H1 (cell line): ENCODE measurements around the gene JAK2. TPM values are rescaled to one million over a fixed set of nuclear protein-coding genes. Genes with fewer than 3 reads are reported as not detected.

ENCODE experiments used
- CTCF ChIA-PET: fragments of 300-600 bp; sonication (Branson Sonifier 250); formaldehyde crosslinking; loops from one replicate; lab custom pipeline; 2021; ENCODE audit not compliant: partially characterized antibody; lab: Charles Lee
- POLR2A ChIA-PET: fragments of 300-600 bp; sonication (Branson Sonifier 250); formaldehyde crosslinking; loops from one replicate; lab custom pipeline; 2021; ENCODE audit warnings: inconsistent platforms; ENCODE audit not compliant: partially characterized antibody; lab: Charles Lee
- DNase-seq, 2 experiments: peaks; one replicate each; pipeline versions ENCODE4 v3.0.0 to v3.0.0-alpha.2; 2010 to 2022; ENCODE audit warnings: low spot score in 2 of 2, low read depth in 1 of 2, mixed read lengths in 1 of 2
- FAIRE-seq: peaks from 2 replicates; lab custom pipeline; 2011; peaks lifted over from hg19 to GRCh38; lab: Jason Lieb, UNC
- H2AFZ ChIP-seq: 2 replicates; pipeline ENCODE4 v1.8.1; 2012; ENCODE audit warnings: low read length, inconsistent platforms
- H2AK5ac ChIP-seq: 2 replicates; pipeline ENCODE4 v1.6.1; 2013; ENCODE audit warnings: low read depth, low read length
- H2BK120ac ChIP-seq: replicated peaks from 2 replicates; pipeline ENCODE3; 2013; ENCODE audit warnings: low read depth, low read length, inconsistent platforms
- H2BK12ac ChIP-seq: 2 replicates; pipeline ENCODE4 v1.6.1; 2013; ENCODE audit warnings: low read depth, low read length
- H2BK15ac ChIP-seq: 2 replicates; pipeline ENCODE4 v1.6.1; 2013; ENCODE audit warnings: low read length
- H2BK20ac ChIP-seq: 2 replicates; pipeline ENCODE4 v1.6.1; 2013; ENCODE audit warnings: low read length
- H2BK5ac ChIP-seq: 2 replicates; pipeline ENCODE4 v1.6.1; 2013; ENCODE audit warnings: low read depth, low read length
- H3K14ac ChIP-seq: 2 replicates; pipeline ENCODE4 v1.6.1; 2013; ENCODE audit warnings: inconsistent platforms; ENCODE audit not compliant: insufficient read length
- H3K18ac ChIP-seq: 2 replicates; pipeline ENCODE4 v1.6.1; 2013; ENCODE audit warnings: low read length; ENCODE audit errors: extremely low read depth
- H3K23ac ChIP-seq: 2 replicates; pipeline ENCODE4 v1.6.1; 2013; ENCODE audit warnings: inconsistent platforms; ENCODE audit not compliant: insufficient read length
- H3K23me2 ChIP-seq: 2 replicates; pipeline ENCODE4 v1.6.1; 2013; ENCODE audit warnings: low read depth, low read length
- H3K27ac ChIP-seq: 2 replicates; pipeline ENCODE4 v1.6.1; 2011; ENCODE audit warnings: low read depth, low read length, inconsistent platforms
- H3K27me3 ChIP-seq, 4 experiments: replicated peaks in 1 of 4; 1 replicate in 1 of 4; 2 replicates in 3 of 4; pipeline versions ENCODE4 v1.6.1 to v1.8.1; 2011 to 2013; ENCODE audit warnings: low read length in 3 of 4, mild to moderate bottlenecking in 3 of 4, inconsistent platforms in 2 of 4, mixed read lengths in 2 of 4, moderate library complexity in 1 of 4; ENCODE audit not compliant: control insufficient read depth in 3 of 4, insufficient read depth in 3 of 4; ENCODE audit errors: extremely low read depth in 1 of 4
- H3K36me3 ChIP-seq, 4 experiments: 2 replicates each; pipeline versions ENCODE4 v1.6.1 to v1.8.1; 2011 to 2013; ENCODE audit warnings: mild to moderate bottlenecking in 4 of 4, low read length in 3 of 4, moderate library complexity in 2 of 4, control low read depth in 1 of 4, inconsistent platforms in 1 of 4; ENCODE audit not compliant: insufficient read depth in 4 of 4, control insufficient read depth in 2 of 4
- H3K4ac ChIP-seq: replicated peaks from 2 replicates; pipeline ENCODE3; 2013; ENCODE audit warnings: low read length, low read depth, mixed read lengths, inconsistent platforms; ENCODE audit not compliant: insufficient read length
- H3K4me1 ChIP-seq, 4 experiments: replicated peaks in 1 of 4; 1 replicate in 1 of 4; 2 replicates in 3 of 4; pipeline versions ENCODE4 v1.6.1 to v1.8.1; 2011 to 2013; ENCODE audit warnings: low read length in 3 of 4, inconsistent platforms in 2 of 4, mixed read lengths in 1 of 4; ENCODE audit not compliant: insufficient read depth in 4 of 4, control insufficient read depth in 3 of 4
- H3K4me2 ChIP-seq, 2 experiments: 2 replicates each; pipeline versions ENCODE4 v1.6.1 to v1.8.1; 2011 to 2013; ENCODE audit warnings: low read depth in 2 of 2, low read length in 2 of 2, control low read depth in 1 of 2, inconsistent platforms in 1 of 2, mild to moderate bottlenecking in 1 of 2; ENCODE audit not compliant: insufficient read depth in 1 of 2
- H3K4me3 ChIP-seq, 4 experiments: fragments of 200-600, 300-600 bp in 1 of 4; sonication (generic), shearing (Covaris generic), sonication (Bioruptor Twin) in 1 of 4; 2 replicates each; pipeline versions ENCODE4 v1.5.1 to v1.8.1; 2011 to 2016; ENCODE audit warnings: low read length in 4 of 4, low read depth in 3 of 4, control low read depth in 2 of 4, inconsistent platforms in 2 of 4, mild to moderate bottlenecking in 2 of 4, mixed read lengths in 1 of 4, moderate library complexity in 1 of 4; ENCODE audit not compliant: insufficient read depth in 2 of 4; ENCODE audit errors: extremely low read depth in 1 of 4
- H3K56ac ChIP-seq: replicated peaks from 2 replicates; pipeline ENCODE3; 2013; ENCODE audit warnings: low read depth, mild to moderate bottlenecking, mixed read lengths, low read length, inconsistent platforms; ENCODE audit not compliant: insufficient read length
- H3K79me1 ChIP-seq: 2 replicates; pipeline ENCODE4 v1.6.1; 2013; ENCODE audit warnings: low read depth, low read length, control low read depth
- H3K79me2 ChIP-seq, 2 experiments: 2 replicates each; pipeline versions ENCODE4 v1.6.1 to v1.8.1; 2012 to 2013; ENCODE audit warnings: low read length in 2 of 2, mild to moderate bottlenecking in 2 of 2, inconsistent platforms in 1 of 2; ENCODE audit not compliant: insufficient read depth in 2 of 2, control insufficient read depth in 1 of 2
- H3K9ac ChIP-seq, 4 experiments: replicated peaks in 1 of 4; 1 replicate in 1 of 4; 2 replicates in 3 of 4; pipeline versions ENCODE4 v1.6.1 to v1.8.1; 2011 to 2013; ENCODE audit warnings: low read depth in 3 of 4, low read length in 3 of 4, control low read depth in 2 of 4, mild to moderate bottlenecking in 2 of 4, moderate library complexity in 2 of 4, inconsistent platforms in 1 of 4; ENCODE audit errors: extremely low read depth in 1 of 4
- H3K9me3 ChIP-seq, 2 experiments: 2 replicates each; pipeline versions ENCODE4 v1.6.1 to v1.8.1; 2012 to 2013; ENCODE audit warnings: mild to moderate bottlenecking in 2 of 2, moderate library complexity in 2 of 2, control low read depth in 1 of 2, inconsistent platforms in 1 of 2, low read depth in 1 of 2, low read length in 1 of 2, mixed read lengths in 1 of 2; ENCODE audit not compliant: insufficient read depth in 2 of 2
- H4K20me1 ChIP-seq, 2 experiments: replicated peaks in 1 of 2; 2 replicates each; pipeline versions ENCODE3 to v1.8.1; 2011 to 2013; ENCODE audit warnings: inconsistent platforms in 2 of 2, low read length in 2 of 2, mild to moderate bottlenecking in 1 of 2; ENCODE audit not compliant: insufficient read depth in 2 of 2, control insufficient read depth in 1 of 2
- H4K5ac ChIP-seq: 2 replicates; pipeline ENCODE4 v1.6.1; 2013; ENCODE audit warnings: low read length, low read depth, mixed read lengths, inconsistent platforms; ENCODE audit not compliant: insufficient read length
- H4K8ac ChIP-seq: 2 replicates; pipeline ENCODE4 v1.8.0; 2013; ENCODE audit warnings: mild to moderate bottlenecking, moderate library complexity, low read length, inconsistent platforms; ENCODE audit not compliant: insufficient read depth; ENCODE audit errors: extremely low read depth
- H4K91ac ChIP-seq: replicated peaks from 2 replicates; pipeline ENCODE3; 2013; ENCODE audit warnings: low read length, mixed read lengths, inconsistent platforms; ENCODE audit not compliant: insufficient read length
- CHD2 ChIP-seq: IDR thresholded peaks from 2 replicates; pipeline ENCODE4 v1.6.1; 2012; ENCODE audit warnings: low read length, improper control_type of control experiment
- EGR1 ChIP-seq: IDR thresholded peaks from 2 replicates; pipeline ENCODE4 v1.6.1; 2011; ENCODE audit warnings: low read depth, low read length, borderline replicate concordance
- GTF2F1 ChIP-seq: IDR thresholded peaks from 2 replicates; pipeline ENCODE4 v1.6.1; 2012; ENCODE audit warnings: low read depth, low read length, improper control_type of control experiment, borderline replicate concordance
- POLR2AphosphoS5 ChIP-seq: IDR thresholded peaks from 2 replicates; pipeline ENCODE4 v1.6.1; 2011; ENCODE audit warnings: low read depth, low read length
- POU5F1 ChIP-seq: IDR thresholded peaks from 2 replicates; pipeline ENCODE4 v1.6.1; 2011; ENCODE audit warnings: low read depth, mild to moderate bottlenecking, low read length, moderate library complexity
- RAD21 ChIP-seq, 2 experiments: IDR thresholded peaks in 1 of 2; conservative IDR thresholded peaks in 1 of 2; 2 replicates each; pipeline ENCODE4 v1.6.1; 2011; ENCODE audit warnings: low read depth in 2 of 2, low read length in 2 of 2, improper control_type of control experiment in 1 of 2, inconsistent platforms in 1 of 2, mild to moderate bottlenecking in 1 of 2, moderate library complexity in 1 of 2
- SIRT6 ChIP-seq: IDR thresholded peaks from one replicate; pipeline ENCODE4 v1.7.1; 2012; ENCODE audit warnings: low read length, inconsistent platforms
- SRF ChIP-seq: IDR thresholded peaks from 2 replicates; pipeline ENCODE4 v1.6.1; 2011; ENCODE audit warnings: mild to moderate bottlenecking, low read depth, low read length, moderate library complexity
- YY1 ChIP-seq: IDR thresholded peaks from 2 replicates; pipeline ENCODE4 v1.6.1; 2011; ENCODE audit warnings: low read depth, mild to moderate bottlenecking, low read length
- ZNF274 ChIP-seq: IDR thresholded peaks from 2 replicates; pipeline ENCODE4 v1.7.0; 2012; ENCODE audit warnings: low read length, borderline replicate concordance; ENCODE audit errors: extremely low read depth
- WGBS, 2 experiments: shearing (Covaris generic) in 1 of 2; methylation state at CpG; one replicate each; pipeline versions ENCODE4 v1.1.6 to v1.1.7; 2013 to 2015; ENCODE audit warnings: low lambda C conversion rate in 2 of 2, mixed read lengths in 2 of 2, inconsistent platforms in 1 of 2, low coverage in 1 of 2, missing lambda C conversion rate in 1 of 2; ENCODE audit not compliant: insufficient replicate concordance in 2 of 2, insufficient coverage in 1 of 2, insufficient read length in 1 of 2; ENCODE audit errors: extremely low coverage in 1 of 2, missing lambda C conversion rate in 1 of 2; 5-methylcytosine and 5-hydroxymethylcytosine counted together
- polyA plus RNA-seq, 7 experiments: library from polyadenylated mRNA; depleted of rRNA in 3 of 7; stranded (reverse) in 5 of 7; unstranded in 2 of 7; fragments of >200 nt in 5 of 7; fragments of 200-250 nt in 2 of 7; gene quantifications; 1 replicate in 5 of 7; 2 replicates in 1 of 7; 4 replicates in 1 of 7; pipeline versions ENCODE4 v1.2.1 to v1.2.3, GENCODE V29; 2011 to 2013; ENCODE audit warnings: missing spikeins in 2 of 7, mixed read lengths in 2 of 7
- total RNA-seq: library from RNA; stranded (reverse); fragmentation: NEBNext Ultra II Directional; extraction: Animal tissue kit (Norgen Biotek cat#: 25700); gene quantifications from 2 replicates; pipeline ENCODE4 v1.2.1, GENCODE V29; 2021
- TF ChIP-seq, protein P1 (sequence below): IDR thresholded peaks from 2 replicates; pipeline ENCODE4 v1.6.1; 2012; ENCODE audit warnings: inconsistent platforms
- TF ChIP-seq, protein P2 (sequence below): IDR thresholded peaks from 2 replicates; pipeline ENCODE4 v1.6.1; 2012; ENCODE audit warnings: low read length, inconsistent platforms

Gene JAK2
- total and polyA plus RNA-seq, 2 of the 8 experiments (the other 6 are each of a cell fraction or from before 2014, with no cell fraction given): 0.50 to 2.1 TPM

DNA sequence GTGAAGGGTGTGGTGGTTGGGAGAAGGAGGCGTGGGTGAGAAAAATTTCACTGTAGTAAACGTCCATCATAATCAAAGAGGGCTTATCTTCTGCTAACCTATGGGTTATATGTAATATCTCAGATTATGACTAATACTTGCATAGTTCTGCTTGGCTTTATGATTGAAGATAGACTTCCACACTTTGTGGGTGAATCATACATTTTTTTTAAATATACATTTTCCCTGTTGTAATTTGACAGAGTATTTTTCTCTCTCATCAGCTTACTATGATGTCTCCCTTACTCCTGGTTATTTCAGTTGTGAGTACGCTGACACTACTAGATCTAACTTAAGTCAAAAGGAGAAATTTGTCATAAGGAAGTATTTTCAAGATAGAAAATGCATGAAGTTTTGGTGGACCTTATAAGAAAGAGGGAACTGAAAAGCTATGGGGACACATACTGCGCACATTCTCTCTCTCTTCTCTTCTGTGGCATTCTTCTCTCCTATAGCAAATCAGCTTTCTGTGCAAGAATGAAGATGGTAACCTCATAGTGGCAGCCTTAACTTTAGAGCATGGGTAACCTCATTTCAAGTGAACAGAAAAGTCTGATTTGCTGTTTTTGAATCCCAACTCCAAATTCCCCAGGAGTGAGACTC is 4.9 kb upstream of the JAK2 start:
- H4K5ac ChIP-seq: no peak overlapping the region
- no peak overlapping the region for H2BK12ac ChIP-seq
- ChIA-PET POLR2A (no interaction called here), CTCF (interaction anchor here (0.7 to 1.5 kb wide), 3 partner anchors 9 to 546 kb away, joined by 3 to 5 read pairs (median 3); no protein-coding TSS in a partner anchor)
- FAIRE-seq (no peak), DNase-seq (no peak)
- no peak overlapping the region; a peak in 1 of 7 replicates for H3K9ac ChIP-seq
- H2BK5ac ChIP-seq: no peak overlapping the region
- no peak overlapping the region for H3K56ac ChIP-seq
- no peaks in the 10 kb centered on the region for H3K27me3 ChIP-seq
- no peaks in the 10 kb centered on the region for H3K36me3 ChIP-seq
- no peaks in the 10 kb centered on the region for H3K9me3 ChIP-seq
- peaks cover 0 to 3% (median 1%) of the 10 kb centered on the region in 4 experiments; a peak in 2 of 7 replicates for H3K4me1 ChIP-seq
- no peak overlapping the region for H4K8ac ChIP-seq
- no peaks in the 10 kb centered on the region for H3K79me1 ChIP-seq
- no peak overlapping the region for H2AK5ac ChIP-seq
- H4K91ac ChIP-seq: no peak overlapping the region
- no peak overlapping the region for H3K27ac ChIP-seq
- H2BK120ac ChIP-seq: no peak overlapping the region
- H3K79me2 ChIP-seq: no peaks in the 10 kb centered on the region
- H3K18ac ChIP-seq: no peak overlapping the region
- H2BK15ac ChIP-seq: no peak overlapping the region
- H3K4me3 ChIP-seq: no peak overlapping the region
- WGBS, 2 experiments: 80% methylated on average over 4 of the region's 4 CpGs; no CpG with 5 or more reads in 1 of the 2 experiments
- no peak overlapping the region for H2BK20ac ChIP-seq
- H4K20me1 ChIP-seq: no peaks in the 10 kb centered on the region
- H3K23ac ChIP-seq: no peak overlapping the region
- peaks cover 9% of the 10 kb centered on the region; the same call in 1 of the 2 replicates for H3K23me2 ChIP-seq
- H2AFZ ChIP-seq: no peak overlapping the region
- H3K14ac ChIP-seq: no peak overlapping the region
- H3K4me2 ChIP-seq: no peak overlapping the region
- no peak overlapping the region for H3K4ac ChIP-seq
- TF ChIP-seq EGR1 (no peak), GTF2F1 (no peak), POLR2AphosphoS5 (no peak), YY1 (no peak), RAD21 (IDR thresholded peaks at IDR 0.05 in 1 of 2, conservative IDR thresholded peaks at IDR 0.05 in 1 of 2; ENCODE audit: low read depth in 2 of 2, low read length in 2 of 2) (no peak), ZNF274 (no peak), CHD2 (no peak), SIRT6 (no peak), SRF (no peak), POU5F1 (no peak)
- TF ChIP-seq, protein P1, sequence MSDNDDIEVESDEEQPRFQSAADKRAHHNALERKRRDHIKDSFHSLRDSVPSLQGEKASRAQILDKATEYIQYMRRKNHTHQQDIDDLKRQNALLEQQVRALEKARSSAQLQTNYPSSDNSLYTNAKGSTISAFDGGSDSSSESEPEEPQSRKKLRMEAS: no peak
- TF ChIP-seq, protein P2, sequence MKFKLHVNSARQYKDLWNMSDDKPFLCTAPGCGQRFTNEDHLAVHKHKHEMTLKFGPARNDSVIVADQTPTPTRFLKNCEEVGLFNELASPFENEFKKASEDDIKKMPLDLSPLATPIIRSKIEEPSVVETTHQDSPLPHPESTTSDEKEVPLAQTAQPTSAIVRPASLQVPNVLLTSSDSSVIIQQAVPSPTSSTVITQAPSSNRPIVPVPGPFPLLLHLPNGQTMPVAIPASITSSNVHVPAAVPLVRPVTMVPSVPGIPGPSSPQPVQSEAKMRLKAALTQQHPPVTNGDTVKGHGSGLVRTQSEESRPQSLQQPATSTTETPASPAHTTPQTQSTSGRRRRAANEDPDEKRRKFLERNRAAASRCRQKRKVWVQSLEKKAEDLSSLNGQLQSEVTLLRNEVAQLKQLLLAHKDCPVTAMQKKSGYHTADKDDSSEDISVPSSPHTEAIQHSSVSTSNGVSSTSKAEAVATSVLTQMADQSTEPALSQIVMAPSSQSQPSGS: no peak
